MM.1S (cell line): ENCODE results near the gene CDK5.

ENCODE experiments used
- CTCF ChIP-seq: fragments of 300-600 bp; sonication (generic); IDR thresholded peaks from 2 replicates; pipeline ENCODE4 v1.5.1; 2016; ENCODE audit warnings: antibody characterized with exemption, low read length, mixed read lengths
- EZH2 ChIP-seq: fragments of 300-600 bp; sonication (generic); optimal IDR thresholded peaks from 2 replicates; pipeline ENCODE3; 2017; ENCODE audit warnings: low read depth, mild to moderate bottlenecking, antibody characterized with exemption, low read length, mixed read lengths

- TF ChIP-seq CTCF (no peak), EZH2 (no peak)
These were observed at the start of gene CDK5 for GRCh38 chr7:151057506-151057988.
